Keratinocyte (primary cell): Measurements from ENCODE around the gene ULBP3.

ENCODE experiments used
- EZH2 ChIP-seq: IDR thresholded peaks from one replicate; pipeline ENCODE4 v1.6.1; 2012; ENCODE audit warnings: inconsistent platforms, mild to moderate bottlenecking, low read length, moderate library complexity
- TF ChIP-seq, protein P1 (sequence below), 3 experiments: IDR thresholded peaks in 1 of 3; conservative IDR thresholded peaks in 1 of 3; optimal IDR thresholded peaks in 1 of 3; 2 replicates in 2 of 3; 3 replicates in 1 of 3; pipeline versions ENCODE3 to v1.5.1; 2011; ENCODE audit warnings: low read length in 3 of 3, mild to moderate bottlenecking in 3 of 3, moderate library complexity in 2 of 3, control low read depth in 1 of 3, inconsistent platforms in 1 of 3; ENCODE audit not compliant: insufficient read depth in 2 of 3; ENCODE audit errors: extremely low read depth in 1 of 3

GRCh38 chr6:150090328-150090727 is 21.4 kb upstream of the ULBP3 start:
- TF ChIP-seq, protein P1, sequence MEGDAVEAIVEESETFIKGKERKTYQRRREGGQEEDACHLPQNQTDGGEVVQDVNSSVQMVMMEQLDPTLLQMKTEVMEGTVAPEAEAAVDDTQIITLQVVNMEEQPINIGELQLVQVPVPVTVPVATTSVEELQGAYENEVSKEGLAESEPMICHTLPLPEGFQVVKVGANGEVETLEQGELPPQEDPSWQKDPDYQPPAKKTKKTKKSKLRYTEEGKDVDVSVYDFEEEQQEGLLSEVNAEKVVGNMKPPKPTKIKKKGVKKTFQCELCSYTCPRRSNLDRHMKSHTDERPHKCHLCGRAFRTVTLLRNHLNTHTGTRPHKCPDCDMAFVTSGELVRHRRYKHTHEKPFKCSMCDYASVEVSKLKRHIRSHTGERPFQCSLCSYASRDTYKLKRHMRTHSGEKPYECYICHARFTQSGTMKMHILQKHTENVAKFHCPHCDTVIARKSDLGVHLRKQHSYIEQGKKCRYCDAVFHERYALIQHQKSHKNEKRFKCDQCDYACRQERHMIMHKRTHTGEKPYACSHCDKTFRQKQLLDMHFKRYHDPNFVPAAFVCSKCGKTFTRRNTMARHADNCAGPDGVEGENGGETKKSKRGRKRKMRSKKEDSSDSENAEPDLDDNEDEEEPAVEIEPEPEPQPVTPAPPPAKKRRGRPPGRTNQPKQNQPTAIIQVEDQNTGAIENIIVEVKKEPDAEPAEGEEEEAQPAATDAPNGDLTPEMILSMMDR (optimal IDR thresholded peaks at IDR 0.05 in 1 of 3, IDR thresholded peaks at IDR 0.05 in 1 of 3, conservative IDR thresholded peaks at IDR 0.05 in 1 of 3; ENCODE audit: extremely low read depth in 1 of 3, insufficient read depth in 2 of 3, low read length in 3 of 3) = no peak
- TF ChIP-seq EZH2 = no peak
